GM18909 (cell line): ENCODE results near the gene KLRC2.
"Not testable (repeated sequence)": the region's sequence is repeated elsewhere in the genome, so short reads cannot be mapped to it uniquely, and the experiment has no call there.

Source experiments
- ATAC-seq: cut with Tn5 transposase; IDR thresholded peaks from one replicate; pipeline ENCODE4 v1.9.1; 2021; ENCODE audit warnings: mild to moderate bottlenecking; ENCODE audit not compliant: unreplicated experiment, poor library complexity

Gene KLRC2

GRCh38 chr12:10406725-10407124 is 29.1 kb downstream of the KLRC2 start:
- ATAC-seq: no peak

GRCh38 chr12:10405294-10405693 is 30.5 kb downstream of the KLRC2 start:
- ATAC-seq: no peak

GRCh38 chr12:10404798-10405197 is 31.0 kb downstream of the KLRC2 start:
- no peak for ATAC-seq

GRCh38 chr12:10400829-10401228 is 35.0 kb downstream of the KLRC2 start:
- no peak for ATAC-seq

GRCh38 chr12:10398168-10398567 is 37.6 kb downstream of the KLRC2 start:
- no peak for ATAC-seq

GRCh38 chr12:10397296-10397695 is 38.5 kb downstream of the KLRC2 start:
- ATAC-seq: no peak

GRCh38 chr12:10396176-10396575 is 39.6 kb downstream of the KLRC2 start:
- not testable (repeated sequence) for ATAC-seq

- ATAC-seq: peak; percentile 84
These were observed 40.3 kb downstream of the KLRC2 start for GRCh38 chr12:10395390-10395998.

GRCh38 chr12:10394531-10395152 is 41.2 kb downstream of the KLRC2 start:
- not testable (repeated sequence) for ATAC-seq

- no peak for ATAC-seq
These were observed 42.5 kb downstream of the KLRC2 start for GRCh38 chr12:10393291-10393690.

- ATAC-seq: peak; percentile 80
These were observed 43.3 kb downstream of the KLRC2 start for GRCh38 chr12:10392394-10392930.

- ATAC-seq: not testable (repeated sequence)
These were observed 44.8 kb downstream of the KLRC2 start for GRCh38 chr12:10390991-10391390.

- no peak for ATAC-seq
These were observed 45.9 kb downstream of the KLRC2 start, which contains the start of gene KLRK1 for GRCh38 chr12:10389904-10390303. Gene KLRK1 (minus strand): TSS chr12:10390041. CDS start chr12:10388810, 1,231 bp downstream.

GRCh38 chr12:10388624-10389413 is 47.0 kb downstream of the KLRC2 start:
- no peak for ATAC-seq

- not testable (repeated sequence) for ATAC-seq
These were observed 48.3 kb downstream of the KLRC2 start for GRCh38 chr12:10387498-10387897.

- no peak for ATAC-seq
These were observed 49.0 kb downstream of the KLRC2 start for GRCh38 chr12:10386857-10387256.

GRCh38 chr12:10385166-10385613 is 50.6 kb downstream of the KLRC2 start:
- ATAC-seq: no peak

- no peak for ATAC-seq
These were observed 51.6 kb downstream of the KLRC2 start for GRCh38 chr12:10384191-10384590.

GRCh38 chr12:10381928-10382628 is 53.7 kb downstream of the KLRC2 start:
- ATAC-seq: no peak
